Naive thymus-derived CD4-positive, alpha-beta T cell (primary cell): ENCODE results near the gene ABHD12. TPM values are rescaled to one million over a fixed set of nuclear protein-coding genes. Genes with fewer than 3 reads are reported as not detected.

Experiments used
- ATAC-seq: fragments of 150-1000 bp; cut with Tn5 transposase; 2 replicates; pipeline ENCODE4 v1.10.0; 2021; ENCODE audit warnings: mild to moderate bottlenecking, moderate library complexity
- CTCF ChIA-PET: fragments of 350-600 bp; sonication (Branson Sonifier 250); formaldehyde crosslinking; loops from one replicate; lab custom pipeline; 2021; ENCODE audit warnings: antibody characterized with exemption; lab: Charles Lee
- POLR2A ChIA-PET: fragments of 350-600 bp; sonication (Branson Sonifier 250); formaldehyde crosslinking; loops from one replicate; lab custom pipeline; 2021; ENCODE audit warnings: antibody characterized with exemption, inconsistent platforms; lab: Charles Lee
- DNase-seq, 9 donors: peaks; one replicate each; pipeline versions ENCODE4 v3.0.0 to v3.0.0-alpha.2; 2020 to 2022; ENCODE audit warnings: mixed read lengths in 1 of 9
- H3K27ac ChIP-seq: one replicate; pipeline ENCODE4 v1.7.0; 2013; ENCODE audit warnings: mild to moderate bottlenecking, low read depth, low read length, moderate library complexity
- H3K27me3 ChIP-seq, 2 donors: one replicate each; pipeline ENCODE4 v1.7.0; 2013; ENCODE audit warnings: low read length in 2 of 2, mild to moderate bottlenecking in 2 of 2, moderate library complexity in 2 of 2; ENCODE audit not compliant: control insufficient read depth in 2 of 2, insufficient read depth in 2 of 2
- H3K36me3 ChIP-seq, 3 experiments: 1 replicate in 2 of 3; 2 replicates in 1 of 3; pipeline ENCODE4 v1.7.0; 2013; ENCODE audit warnings: low read length in 3 of 3, mild to moderate bottlenecking in 3 of 3, moderate library complexity in 1 of 3; ENCODE audit not compliant: insufficient read depth in 3 of 3, control insufficient read depth in 2 of 3
- H3K4me1 ChIP-seq, 2 donors: one replicate each; pipeline ENCODE4 v1.7.0; 2013; ENCODE audit warnings: low read length in 2 of 2, mild to moderate bottlenecking in 2 of 2, moderate library complexity in 1 of 2; ENCODE audit not compliant: control insufficient read depth in 2 of 2, insufficient read depth in 2 of 2
- H3K4me3 ChIP-seq: 2 replicates; pipeline ENCODE4 v1.7.0; 2013; ENCODE audit warnings: mild to moderate bottlenecking, low read length
- H3K9me3 ChIP-seq, 3 experiments: 1 replicate in 2 of 3; 2 replicates in 1 of 3; pipeline ENCODE4 v1.7.0; 2013; ENCODE audit warnings: low read length in 3 of 3; ENCODE audit not compliant: control insufficient read depth in 2 of 3
- H3K27ac Mint-ChIP-seq, 9 donors: one replicate each; pipeline ENCODE4 v1.8.0; 2020 to 2022; ENCODE audit warnings: mixed read lengths in 9 of 9, mild to moderate bottlenecking in 8 of 9, moderate library complexity in 5 of 9, inconsistent platforms in 2 of 9
- H3K27me3 Mint-ChIP-seq, 5 donors: one replicate each; pipeline ENCODE4 v1.8.0; 2021 to 2022; ENCODE audit warnings: mixed read lengths in 5 of 5, mild to moderate bottlenecking in 1 of 5
- H3K36me3 Mint-ChIP-seq, 5 donors: one replicate each; pipeline ENCODE4 v1.8.0; 2020 to 2022; ENCODE audit warnings: mixed read lengths in 5 of 5, mild to moderate bottlenecking in 3 of 5, inconsistent platforms in 1 of 5
- H3K4me1 Mint-ChIP-seq, 7 donors: one replicate each; pipeline ENCODE4 v1.8.0; 2020 to 2022; ENCODE audit warnings: mixed read lengths in 7 of 7, mild to moderate bottlenecking in 3 of 7, inconsistent platforms in 1 of 7
- H3K4me3 Mint-ChIP-seq, 10 donors: one replicate each; pipeline ENCODE4 v1.8.0; 2020 to 2022; ENCODE audit warnings: mild to moderate bottlenecking in 10 of 10, mixed read lengths in 10 of 10, moderate library complexity in 6 of 10, inconsistent platforms in 2 of 10
- H3K9me3 Mint-ChIP-seq, 11 donors: one replicate each; pipeline ENCODE4 v1.8.0; 2020 to 2022; ENCODE audit warnings: mixed read lengths in 11 of 11, mild to moderate bottlenecking in 4 of 11, inconsistent platforms in 1 of 11, moderate library complexity in 1 of 11
- intact Hi-C, 2 donors: fragments of 100-400 bp; cut with micrococcal nuclease; formaldehyde crosslinking; loops; one replicate each; pipeline ENCODE4 v1.15.1; 2023
- polyA plus RNA-seq, 2 donors: library from polyadenylated mRNA; unstranded; fragments of 300-500 nt; fragmentation: Illumina TruSeq; gene quantifications; one replicate each; pipeline ENCODE4 v1.2.3, GENCODE V29; 2021
- total RNA-seq, 6 experiments: library from RNA in 5 of 6; stranded (reverse) in 5 of 6; gene quantifications; 1 replicate in 5 of 6; 2 replicates in 1 of 6; pipeline ENCODE4 v1.2.3 and lab custom pipeline; 2021 to 2026

The ABHD12 gene
- total and polyA plus RNA-seq, 7 experiments from 2014 or later, result 16.5 to 29.7 (median 24.1) TPM

DNA sequence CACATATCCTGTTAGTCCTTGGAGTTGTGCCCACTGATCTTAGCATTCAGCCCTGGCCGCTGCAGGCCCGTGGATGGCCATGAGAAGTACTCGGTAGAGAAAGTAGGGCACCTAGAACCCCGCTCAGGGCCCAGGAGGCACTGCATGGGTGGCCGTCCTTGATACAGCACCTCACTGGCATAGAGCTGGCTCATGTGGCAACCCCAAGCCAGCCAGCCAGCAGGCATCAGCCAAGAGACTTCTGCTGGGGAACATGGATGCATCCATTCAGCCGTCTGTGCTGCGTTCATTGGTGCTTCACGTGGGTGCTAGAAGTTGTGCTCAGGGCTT lies 132.2 kb downstream of the ABHD12 start:
- Mint-ChIP-seq H3K4me1 (peaks cover 21 to 75% (median 66%) of the 10 kb centered on the region in 7 donors), H3K4me3 (peak overlapping the region in 7 of 10 donors; percentile 28 to 79 (median 69)), H3K27ac (peak overlapping the region in 8 of 9 donors; percentile 37 to 96 (median 90)), H3K9me3 (peaks cover 0 to 5% (median 0%) of the 10 kb centered on the region in 11 donors), H3K27me3 (no peaks in the 10 kb centered on the region), H3K36me3 (peaks cover 0 to 39% (median 17%) of the 10 kb centered on the region in 5 donors)
- H3K9me3 ChIP-seq, result no peaks in the 10 kb centered on the region
- DNase-seq (no peak), ATAC-seq (no peak)
- no peak overlapping the region for H3K4me3 ChIP-seq
- intact Hi-C loops, result no loop called here
- peaks cover 0 to 24% of the 10 kb centered on the region in 2 donors for H3K4me1 ChIP-seq
- H3K27me3 ChIP-seq, result no peaks in the 10 kb centered on the region
- POLR2A ChIA-PET, result interaction anchor here (8.4 kb wide), 1 partner anchor 10 kb away, joined by 55 read pairs; the partner anchor contains the start of gene PYGB
- no peaks in the 10 kb centered on the region for H3K36me3 ChIP-seq
- H3K27ac ChIP-seq, result peak overlapping the region; percentile 31
- CTCF ChIA-PET, result interaction anchor here (1.0 kb wide), 1 partner anchor 8 kb away, joined by 3 read pairs; no protein-coding TSS in a partner anchor

DNA sequence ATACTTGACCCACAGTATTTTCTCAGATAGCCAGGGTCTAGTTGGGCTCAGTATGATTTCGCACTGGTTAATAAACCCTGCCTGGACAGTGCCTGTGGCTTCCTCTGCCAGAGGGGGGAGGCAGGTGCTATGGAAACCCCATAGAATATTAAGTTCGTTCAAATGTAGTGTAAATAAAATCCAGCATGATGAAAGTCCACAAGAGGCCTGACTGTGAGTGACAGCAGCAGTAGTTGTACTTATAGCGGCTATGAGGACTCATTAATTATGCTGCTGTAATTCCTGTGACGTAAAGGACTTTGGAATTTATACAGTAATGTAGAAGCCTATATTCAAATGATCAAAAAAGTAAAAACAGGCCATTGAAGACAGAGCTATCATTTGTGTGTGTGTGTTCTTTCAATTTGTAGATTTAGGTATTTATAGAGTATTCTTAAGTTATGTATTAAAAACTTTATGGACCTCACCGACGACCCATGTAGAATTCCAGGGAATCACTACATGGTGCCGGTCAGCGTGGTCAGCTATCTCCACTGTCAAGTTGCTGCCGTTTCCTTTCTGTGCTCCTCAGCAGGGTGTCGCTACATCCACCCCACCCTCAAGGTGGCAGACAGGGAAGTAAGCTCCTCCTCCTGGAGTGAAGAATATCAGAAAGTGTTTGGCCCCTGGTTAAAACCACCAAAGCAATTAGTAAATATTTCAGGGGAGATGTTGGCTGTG lies 132.7 kb downstream of the ABHD12 start:
- Histone ChIP-seq H3K36me3 (no peaks in the 10 kb centered on the region), H3K4me1 (peaks cover 0 to 24% of the 10 kb centered on the region in 2 donors), H3K4me3 (no peak overlapping the region), H3K9me3 (no peaks in the 10 kb centered on the region), H3K27ac (peak overlapping the region; percentile 31), H3K27me3 (no peaks in the 10 kb centered on the region)
- CTCF ChIA-PET, result interaction anchor here (1.0 kb wide), 1 partner anchor 8 kb away, joined by 3 read pairs; no protein-coding TSS in a partner anchor
- Mint-ChIP-seq H3K36me3 (peaks cover 0 to 35% (median 17%) of the 10 kb centered on the region in 5 donors), H3K9me3 (peaks cover 0 to 5% (median 0%) of the 10 kb centered on the region in 11 donors), H3K4me1 (peaks cover 21 to 71% (median 69%) of the 10 kb centered on the region in 7 donors), H3K27ac (peak overlapping the region in 8 of 9 donors; percentile 62 to 96 (median 81)), H3K27me3 (no peaks in the 10 kb centered on the region), H3K4me3 (peak overlapping the region in 4 of 10 donors; percentile 9 to 73 (median 43))
- DNase-seq (no peak), ATAC-seq (no peak)
- intact Hi-C loops, result loop anchor here in 1 of 2 donors (1.0 kb wide), 1 partner anchor 9 kb away; no protein-coding TSS in a partner anchor
- POLR2A ChIA-PET, result interaction anchor here (0.6 to 8.4 kb wide), 2 partner anchors 9 to 236 kb away, joined by 3 to 55 read pairs; partner anchors contain the start of gene PYGB

DNA sequence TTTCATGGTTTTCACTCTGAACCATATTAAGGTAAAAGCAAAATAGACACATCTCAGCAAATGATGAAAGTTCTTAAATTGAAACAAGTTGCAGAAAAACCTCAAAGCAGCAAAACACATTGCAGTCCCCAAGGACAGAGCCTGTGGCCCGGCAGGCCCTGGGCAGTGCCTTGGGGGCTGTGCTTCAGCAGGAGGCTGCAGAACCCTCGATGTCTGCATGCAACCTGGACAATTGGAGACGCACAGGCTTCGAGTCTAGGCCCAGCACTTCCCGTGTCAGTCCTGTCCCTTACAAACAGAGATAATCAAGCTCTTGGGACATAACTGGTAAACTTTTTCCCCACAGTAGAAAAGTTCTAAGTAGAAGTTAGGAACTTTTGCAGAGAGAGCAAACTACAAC lies 133.5 kb downstream of the ABHD12 start:
- no peaks in the 10 kb centered on the region for H3K36me3 ChIP-seq
- ChIA-PET POLR2A (interaction anchor here (8.4 kb wide), 1 partner anchor 9 kb away, joined by 55 read pairs; the partner anchor contains the start of gene PYGB), CTCF (no interaction called here)
- Mint-ChIP-seq H3K27ac (peak overlapping the region in 7 of 9 donors; percentile 51 to 90 (median 69)), H3K27me3 (no peaks in the 10 kb centered on the region), H3K4me3 (peak overlapping the region in 1 of 10 donors; percentile 48), H3K4me1 (peaks cover 21 to 79% (median 74%) of the 10 kb centered on the region in 7 donors), H3K36me3 (peaks cover 0 to 31% (median 17%) of the 10 kb centered on the region in 5 donors), H3K9me3 (peaks cover 0 to 5% (median 0%) of the 10 kb centered on the region in 11 donors)
- peak overlapping the region; percentile 16 for H3K27ac ChIP-seq
- H3K27me3 ChIP-seq, result no peaks in the 10 kb centered on the region
- H3K4me3 ChIP-seq, result no peak overlapping the region
- H3K9me3 ChIP-seq, result no peaks in the 10 kb centered on the region
- no peak for DNase-seq
- H3K4me1 ChIP-seq, result peaks cover 0 to 24% of the 10 kb centered on the region in 2 donors
- intact Hi-C loops, result loop anchor here in 1 of 2 donors (1.0 kb wide), 1 partner anchor 8 kb away; no protein-coding TSS in a partner anchor
- no peak for ATAC-seq

DNA sequence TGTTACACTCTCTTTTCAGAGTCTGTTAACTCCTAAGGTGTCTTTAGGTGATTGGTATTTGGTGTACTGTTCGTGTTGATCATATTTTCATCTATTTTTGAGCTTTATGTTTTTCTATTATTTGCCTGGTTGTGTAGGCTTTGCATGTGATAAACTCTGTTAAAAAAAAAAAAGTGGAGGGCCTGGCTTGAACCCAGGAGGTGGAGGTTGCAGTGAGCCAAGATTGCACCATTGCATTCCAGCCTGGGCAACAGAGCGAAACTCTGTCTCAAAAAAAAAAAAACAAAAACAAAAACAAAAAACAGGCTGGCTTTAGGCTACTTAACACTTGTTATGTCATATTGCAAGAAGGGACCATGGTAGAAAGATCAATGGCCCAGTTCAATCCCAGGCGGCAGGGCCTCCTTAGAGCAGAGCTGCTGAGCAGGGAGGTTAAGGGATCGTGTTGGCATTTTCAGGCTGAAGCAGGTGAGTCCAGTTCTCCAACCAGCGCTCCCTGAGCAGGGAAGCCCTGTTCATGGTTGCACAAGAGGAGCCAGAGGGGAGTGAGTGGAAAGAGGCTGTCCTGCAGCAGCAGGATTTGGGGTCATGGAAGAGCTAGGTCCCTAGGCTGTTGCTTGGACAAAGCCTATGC lies 134.3 kb downstream of the ABHD12 start:
- H3K4me1 ChIP-seq, result peaks cover 0 to 24% of the 10 kb centered on the region in 2 donors
- POLR2A ChIA-PET, result interaction anchor here (8.4 kb wide), 1 partner anchor 8 kb away, joined by 55 read pairs; the partner anchor contains the start of gene PYGB
- no peaks in the 10 kb centered on the region for H3K36me3 ChIP-seq
- no peaks in the 10 kb centered on the region for H3K9me3 Mint-ChIP-seq
- no peak for DNase-seq
- peaks cover 0 to 24% (median 9%) of the 10 kb centered on the region in 5 donors for H3K36me3 Mint-ChIP-seq
- no peaks in the 10 kb centered on the region for H3K27me3 ChIP-seq
- intact Hi-C loops, result no loop called here
- peak overlapping the region in 8 of 9 donors; percentile 22 to 92 (median 74) for H3K27ac Mint-ChIP-seq
- CTCF ChIA-PET, result no interaction called here
- H3K27ac ChIP-seq, result peak overlapping the region; percentile 16
- H3K4me3 ChIP-seq, result no peak overlapping the region
- H3K9me3 ChIP-seq, result no peaks in the 10 kb centered on the region
- no peak for ATAC-seq
- H3K4me3 Mint-ChIP-seq, result peak overlapping the region in 1 of 10 donors; percentile 50
- peaks cover 26 to 80% (median 74%) of the 10 kb centered on the region in 7 donors for H3K4me1 Mint-ChIP-seq
- no peaks in the 10 kb centered on the region for H3K27me3 Mint-ChIP-seq

DNA sequence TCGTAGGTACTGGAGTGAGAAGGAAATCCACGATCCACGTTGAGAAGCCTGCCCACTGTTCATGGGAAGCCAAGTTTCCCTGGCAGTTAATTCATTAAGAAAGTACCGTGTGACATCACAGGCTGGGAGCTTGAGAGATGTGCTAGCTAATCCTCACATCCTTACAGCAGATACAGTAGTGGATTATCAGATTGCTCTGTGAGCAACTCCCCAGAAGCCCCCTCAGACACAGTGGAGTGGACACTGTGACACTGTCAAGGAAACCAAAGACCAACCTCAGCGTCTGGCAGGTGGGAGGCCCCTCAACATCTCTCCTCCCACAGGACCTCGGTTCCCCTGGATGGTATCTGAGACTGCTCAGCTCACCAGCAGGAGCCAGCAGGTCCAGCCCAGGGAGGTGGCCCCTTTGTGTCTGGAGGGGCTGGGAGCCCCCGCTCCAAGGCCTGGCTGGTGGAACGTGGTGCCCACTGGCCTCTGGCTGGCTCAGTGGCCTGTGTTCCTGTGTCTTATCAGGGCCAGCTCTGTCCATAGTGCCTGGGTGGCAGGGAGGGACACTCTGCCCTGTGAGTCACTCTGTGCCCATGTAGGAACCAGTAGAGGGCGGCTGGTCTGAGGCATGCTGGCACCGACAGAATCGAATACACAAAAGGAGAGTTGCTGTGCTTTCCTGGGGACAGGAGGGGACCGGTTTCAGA lies 135.5 kb downstream of the ABHD12 start:
- ChIA-PET CTCF (no interaction called here), POLR2A (interaction anchor here (1.0 to 8.4 kb wide), 2 partner anchors 7 to 261 kb away, joined by 3 to 55 read pairs; partner anchors contain the start of gene PYGB)
- H3K9me3 ChIP-seq, result no peaks in the 10 kb centered on the region
- Mint-ChIP-seq H3K36me3 (peaks cover 0 to 13% (median 0%) of the 10 kb centered on the region in 5 donors), H3K4me1 (peaks cover 32 to 80% (median 74%) of the 10 kb centered on the region in 7 donors), H3K27me3 (no peaks in the 10 kb centered on the region), H3K9me3 (no peaks in the 10 kb centered on the region), H3K4me3 (peak overlapping the region in 1 of 10 donors; percentile 50), H3K27ac (peak overlapping the region in 5 of 9 donors; percentile 33 to 92 (median 54))
- H3K36me3 ChIP-seq, result no peaks in the 10 kb centered on the region
- peaks cover 0 to 18% of the 10 kb centered on the region in 2 donors for H3K4me1 ChIP-seq
- ATAC-seq (no peak), DNase-seq (peak in 1 of 9 donors; percentile 42)
- intact Hi-C loops, result no loop called here
- no peak overlapping the region for H3K4me3 ChIP-seq
- no peak overlapping the region for H3K27ac ChIP-seq
- H3K27me3 ChIP-seq, result no peaks in the 10 kb centered on the region

DNA sequence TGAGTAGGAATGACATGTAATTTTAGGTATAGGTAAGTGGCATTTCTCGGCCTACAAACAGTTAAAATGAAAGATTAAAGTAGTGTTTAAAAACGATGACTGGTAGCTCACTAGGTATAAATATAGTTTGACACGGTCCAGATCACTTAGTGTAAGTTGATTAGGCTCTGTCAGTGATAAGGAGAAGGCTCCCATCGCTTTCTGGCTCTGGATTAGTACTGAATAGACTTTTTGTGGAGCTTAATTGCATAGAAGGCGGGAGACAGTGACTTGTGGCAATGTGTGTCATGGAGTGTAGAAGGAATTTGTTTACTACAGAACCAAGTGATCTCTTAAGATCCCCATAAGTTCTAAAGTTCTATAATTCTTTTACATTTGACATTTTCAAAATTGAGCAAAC lies 136.1 kb downstream of the ABHD12 start:
- POLR2A ChIA-PET, result interaction anchor here (0.9 to 8.4 kb wide), 3 partner anchors 6 to 260 kb away, joined by 3 to 55 read pairs (median 3); partner anchors contain the start of gene PYGB
- Histone ChIP-seq H3K9me3 (no peaks in the 10 kb centered on the region), H3K27me3 (no peaks in the 10 kb centered on the region), H3K4me1 (peaks cover 0 to 13% of the 10 kb centered on the region in 2 donors), H3K4me3 (no peak overlapping the region), H3K27ac (no peak overlapping the region), H3K36me3 (no peaks in the 10 kb centered on the region)
- Mint-ChIP-seq H3K27ac (peak overlapping the region in 5 of 9 donors; percentile 33 to 74 (median 63)), H3K9me3 (no peaks in the 10 kb centered on the region), H3K27me3 (no peaks in the 10 kb centered on the region), H3K36me3 (peaks cover 0 to 9% (median 0%) of the 10 kb centered on the region in 5 donors), H3K4me1 (peaks cover 29 to 81% (median 74%) of the 10 kb centered on the region in 7 donors), H3K4me3 (no peak overlapping the region)
- intact Hi-C loops, result no loop called here
- DNase-seq (no peak), ATAC-seq (no peak)
- CTCF ChIA-PET, result interaction anchor here (1.1 kb wide), 1 partner anchor 44 kb away, joined by 4 read pairs; no protein-coding TSS in a partner anchor
